GM18511 (cell line): ENCODE data around the gene TRAK2.
"Not testable (repeated sequence)": the region's sequence is repeated elsewhere in the genome, so short reads cannot be mapped to it uniquely, and the experiment has no call there.

Experiments
- ATAC-seq: cut with Tn5 transposase; IDR thresholded peaks from one replicate; pipeline ENCODE4 v1.9.1; 2021; ENCODE audit warnings: mild to moderate bottlenecking, moderate library complexity; ENCODE audit not compliant: unreplicated experiment

The TRAK2 gene

DNA sequence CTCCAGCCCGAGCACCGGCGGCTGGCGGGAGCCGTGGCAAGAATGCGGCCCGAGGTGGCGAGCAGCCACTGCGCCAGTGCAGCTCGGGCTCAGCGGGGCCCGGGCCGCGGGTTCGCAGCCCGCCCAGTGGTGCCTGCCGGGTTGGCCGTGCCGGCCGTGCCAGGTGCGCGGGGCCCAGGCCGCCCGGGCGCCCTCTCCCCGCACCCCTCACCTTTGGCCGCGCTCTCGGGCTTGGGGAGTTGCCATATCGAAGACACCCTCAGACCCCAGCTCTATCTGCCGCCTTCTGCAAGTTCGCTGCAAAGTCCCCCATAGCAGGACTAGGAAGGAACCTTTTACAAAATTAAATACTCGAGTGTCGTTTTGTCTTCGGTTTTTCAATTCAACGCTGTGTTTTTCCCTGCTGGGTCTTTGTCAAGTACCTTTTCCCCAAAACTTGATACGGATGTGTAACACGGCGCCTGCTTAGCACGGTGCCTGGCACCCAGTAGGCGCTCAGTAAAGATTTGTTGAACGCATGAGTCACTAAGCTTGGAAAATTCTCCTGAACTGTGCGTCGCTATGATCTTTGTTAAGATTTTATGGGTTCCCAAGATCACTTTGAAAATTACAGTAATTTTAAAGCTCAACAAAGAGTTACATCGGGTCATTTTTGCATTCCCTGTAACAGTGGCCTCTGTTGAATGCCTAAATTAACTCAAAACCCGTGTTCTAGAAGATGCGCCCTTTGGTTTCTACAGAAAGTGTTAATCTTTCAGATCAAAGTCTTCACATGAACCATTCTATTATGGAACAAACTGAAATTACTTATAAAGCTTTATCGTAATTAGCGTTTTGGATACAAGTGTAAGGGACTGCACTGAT, 1.0 kb upstream of the TRAK2 start:
- ATAC-seq = peak; percentile 39

GRCh38 chr2:201450954-201451291, 335 bp downstream of the TRAK2 start:
- peak; percentile 29 for ATAC-seq

DNA sequence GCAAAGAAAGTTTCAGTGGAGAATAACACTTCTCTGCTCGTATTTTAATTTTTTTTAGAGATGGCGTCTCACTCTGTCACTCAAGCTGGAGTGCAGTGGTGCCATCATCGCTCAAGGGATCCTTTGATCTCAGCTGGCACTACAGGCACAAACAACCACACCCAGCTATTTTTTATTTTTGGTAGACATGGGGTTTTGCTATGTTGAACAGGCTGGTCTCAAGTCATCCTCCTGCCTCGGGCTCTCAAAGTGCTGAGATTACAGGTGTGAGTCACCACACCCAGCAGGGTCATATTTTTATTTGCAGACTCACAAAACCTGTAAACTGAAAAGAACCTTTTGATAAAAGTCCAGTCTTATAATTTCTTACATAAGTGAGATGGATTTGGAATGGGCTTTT, 2.6 kb downstream of the TRAK2 start:
- ATAC-seq = no peak

DNA sequence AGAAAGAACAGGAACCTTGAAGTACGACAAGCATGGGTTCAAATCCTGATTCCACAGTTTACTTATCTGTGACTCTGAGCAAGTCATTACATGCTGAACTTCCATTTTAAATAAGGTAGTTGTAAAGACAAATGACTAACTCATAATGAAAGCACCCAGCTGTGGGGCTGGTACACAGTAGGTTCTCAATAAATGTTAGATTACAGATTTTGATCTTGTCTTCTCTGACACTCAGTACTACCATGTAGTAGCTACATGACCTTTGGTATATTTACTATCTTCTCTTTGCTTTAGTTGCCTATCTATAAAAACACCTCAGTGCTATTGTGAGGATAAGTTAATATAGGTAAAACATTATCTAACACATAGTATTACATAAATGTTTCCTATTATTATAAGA, 3.2 kb downstream of the TRAK2 start:
- ATAC-seq = no peak

DNA sequence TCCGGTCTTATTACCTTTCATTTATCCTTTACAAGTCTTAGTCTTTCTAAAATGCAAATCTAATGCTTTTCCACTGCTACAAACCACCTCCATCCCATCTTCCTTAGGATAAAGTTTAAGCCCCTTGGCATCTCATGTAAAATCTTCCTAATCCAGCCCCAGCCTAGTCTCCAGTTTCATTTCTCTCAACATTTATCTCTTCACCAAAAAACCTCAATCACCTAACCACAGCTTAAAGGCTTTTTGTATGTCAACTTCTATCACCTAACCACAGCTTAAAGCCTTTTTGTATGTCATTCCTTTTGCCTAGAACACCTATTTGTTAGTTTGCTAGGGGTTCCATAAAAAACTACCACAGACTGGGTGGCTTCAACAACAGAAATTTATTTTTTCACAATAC, 4.2 kb downstream of the TRAK2 start:
- ATAC-seq = no peak

- ATAC-seq = no peak
Observed at GRCh38 chr2:201444746-201445465, 6.4 kb downstream of the TRAK2 start.

- peak; percentile 73 for ATAC-seq
Observed at GRCh38 chr2:201441409-201441808, 9.8 kb downstream of the TRAK2 start.

GRCh38 chr2:201440182-201440581, 11.1 kb downstream of the TRAK2 start:
- no peak for ATAC-seq

DNA sequence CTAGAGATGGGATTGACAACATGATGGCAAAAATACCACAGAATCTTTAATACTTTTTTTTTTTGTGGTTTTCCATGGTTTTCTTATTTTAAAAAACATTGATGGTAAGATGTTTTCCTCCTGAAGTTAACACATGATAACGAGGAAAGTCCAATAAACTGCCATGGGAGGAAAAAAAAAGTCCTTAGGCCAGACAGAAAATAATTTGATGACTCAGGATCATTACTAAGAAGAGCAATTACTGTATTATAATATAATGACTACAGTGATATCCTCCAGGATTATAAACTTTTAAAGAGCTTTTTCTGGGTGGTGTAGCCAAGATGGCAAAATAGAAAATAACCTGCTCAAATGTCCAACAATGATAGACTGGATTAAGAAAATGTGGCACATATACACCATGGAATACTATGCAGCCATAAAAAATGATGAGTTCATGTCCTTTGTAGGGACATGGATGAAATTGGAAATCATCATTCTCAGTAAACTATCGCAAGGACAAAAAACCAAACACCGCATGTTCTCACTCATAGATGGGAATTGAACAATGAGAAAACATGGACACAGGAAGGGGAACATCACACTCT, 11.8 kb downstream of the TRAK2 start:
- ATAC-seq = not testable (repeated sequence)

GRCh38 chr2:201436141-201436540, 15.1 kb downstream of the TRAK2 start:
- ATAC-seq = no peak

- ATAC-seq = no peak
Observed at GRCh38 chr2:201433394-201433995, 17.8 kb downstream of the TRAK2 start.

GRCh38 chr2:201432621-201433393, 18.5 kb downstream of the TRAK2 start:
- ATAC-seq = no peak

- ATAC-seq = no peak
Observed at GRCh38 chr2:201432038-201432620, 19.1 kb downstream of the TRAK2 start.

- ATAC-seq = no peak
Observed at GRCh38 chr2:201430839-201431238, 20.4 kb downstream of the TRAK2 start.

GRCh38 chr2:201430322-201430721, 20.9 kb downstream of the TRAK2 start:
- not testable (repeated sequence) for ATAC-seq

- ATAC-seq = not testable (repeated sequence)
Observed at GRCh38 chr2:201429835-201430234, 21.4 kb downstream of the TRAK2 start.

- not testable (repeated sequence) for ATAC-seq
Observed at GRCh38 chr2:201428366-201428765, 22.9 kb downstream of the TRAK2 start.

DNA sequence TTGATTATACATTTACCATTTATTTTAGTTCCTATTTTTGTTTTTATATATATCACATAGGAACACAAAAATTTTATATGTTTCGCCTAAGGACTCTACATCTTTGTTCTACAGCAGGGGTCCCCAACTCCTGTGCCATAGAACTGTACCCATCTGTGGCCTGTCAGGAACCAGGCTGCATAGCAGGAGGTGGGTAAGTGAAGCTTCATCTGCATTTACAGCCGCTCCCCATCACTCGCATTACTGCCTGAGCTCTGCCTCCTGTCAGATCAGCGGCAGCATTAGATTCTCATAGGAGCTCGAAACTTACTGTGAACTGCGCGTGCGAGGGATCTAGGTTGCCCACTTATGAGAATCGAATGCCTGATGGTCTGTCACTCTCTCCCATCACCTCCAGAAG, 25.3 kb downstream of the TRAK2 start:
- no peak for ATAC-seq

GRCh38 chr2:201420442-201421113, 30.7 kb downstream of the TRAK2 start:
- no peak for ATAC-seq

DNA sequence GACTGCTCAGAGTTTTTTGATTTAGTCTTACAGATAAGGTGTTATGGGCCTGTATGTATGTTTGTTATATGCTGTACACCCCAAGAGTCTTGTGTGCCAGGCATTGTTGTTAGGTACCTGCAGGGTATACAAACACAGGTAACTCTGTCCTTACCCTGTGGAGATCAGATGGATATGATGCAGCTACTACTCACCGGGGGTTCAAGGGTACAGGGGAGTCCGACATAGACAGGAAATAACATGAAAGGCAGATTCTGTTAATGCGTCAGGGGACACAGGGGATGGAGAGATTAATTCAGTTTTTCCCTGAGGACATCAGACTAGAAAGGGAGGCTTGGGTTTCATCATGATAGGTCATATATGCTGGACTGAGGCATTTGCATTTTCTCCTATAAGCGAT, 31.3 kb downstream of the TRAK2 start:
- ATAC-seq = no peak
